GM23338 (cell line): ENCODE data around the gene HLA-F. TPM values are rescaled to one million over a fixed set of nuclear protein-coding genes. Genes with fewer than 3 reads are reported as not detected.

Experiments used
- ATAC-seq: fragments of 200-7000 bp; cut with Tn5 transposase; 3 replicates; pipeline ENCODE4 v1.9.1; 2020
- DNase-seq: peaks from one replicate; pipeline ENCODE4 v3.0.0-alpha.2; 2015; ENCODE audit warnings: low spot score
- H2AFZ ChIP-seq: fragments of 200-600 bp; sonication (generic); 2 replicates; pipeline ENCODE4 v1.8.0; 2016; ENCODE audit warnings: antibody characterized with exemption, mild to moderate bottlenecking, moderate library complexity
- H3F3A ChIP-seq: fragments of 200-600 bp; sonication (generic); replicated peaks from 2 replicates; pipeline ENCODE4 v1.8.0; 2017; ENCODE audit warnings: antibody characterized with exemption, mixed run types, low read depth
- H3K27ac ChIP-seq: fragments of 200-600 bp; sonication (generic); 2 replicates; pipeline ENCODE4 v1.6.1; 2016; ENCODE audit warnings: low read depth
- H3K27me3 ChIP-seq: fragments of 200-600 bp; sonication (generic); 2 replicates; pipeline ENCODE4 v1.8.0; 2016; ENCODE audit warnings: mild to moderate bottlenecking, mixed run types, moderate library complexity; ENCODE audit not compliant: insufficient read depth
- H3K36me3 ChIP-seq: fragments of 200-600 bp; sonication (generic); 2 replicates; pipeline ENCODE4 v1.8.0; 2016; ENCODE audit warnings: mild to moderate bottlenecking; ENCODE audit not compliant: insufficient read depth
- H3K4me1 ChIP-seq: fragments of 200-600 bp; sonication (generic); 2 replicates; pipeline ENCODE4 v1.8.0; 2016; ENCODE audit warnings: mild to moderate bottlenecking, moderate library complexity; ENCODE audit not compliant: insufficient read depth
- H3K4me2 ChIP-seq: fragments of 200-600 bp; sonication (generic); 2 replicates; pipeline ENCODE4 v1.7.1; 2017; ENCODE audit warnings: mixed run types
- H3K4me3 ChIP-seq: fragments of 200-600 bp; sonication (generic); 2 replicates; pipeline ENCODE4 v1.6.1; 2016; ENCODE audit warnings: mixed run types
- H3K79me2 ChIP-seq: fragments of 200-600 bp; sonication (generic); replicated peaks from 2 replicates; pipeline ENCODE4 v1.8.0; 2017; ENCODE audit warnings: mild to moderate bottlenecking; ENCODE audit not compliant: insufficient read depth
- H3K9me2 ChIP-seq: fragments of 200-600 bp; sonication (generic); 2 replicates; pipeline ENCODE4 v1.8.0; 2017; ENCODE audit not compliant: insufficient read depth
- H4K20me1 ChIP-seq: fragments of 200-600 bp; sonication (generic); replicated peaks from 2 replicates; pipeline ENCODE4 v1.8.0; 2017; ENCODE audit warnings: mild to moderate bottlenecking; ENCODE audit not compliant: insufficient read depth
- H3K27ac Mint-ChIP-seq: 2 replicates; pipeline ENCODE4 v1.8.0; 2020; ENCODE audit warnings: inconsistent platforms, mild to moderate bottlenecking, moderate library complexity, mixed read lengths
- H3K27me3 Mint-ChIP-seq: 3 replicates; pipeline ENCODE4 v1.8.0; 2022; ENCODE audit warnings: low read depth, mild to moderate bottlenecking, moderate library complexity, mixed read lengths, inconsistent platforms; ENCODE audit not compliant: insufficient read depth, poor library complexity
- H3K36me3 Mint-ChIP-seq: 3 replicates; pipeline ENCODE4 v1.8.0; 2021; ENCODE audit warnings: low read depth, mild to moderate bottlenecking, inconsistent platforms, moderate library complexity, mixed read lengths
- H3K4me1 Mint-ChIP-seq: 3 replicates; pipeline ENCODE4 v1.8.0; 2020; ENCODE audit warnings: mild to moderate bottlenecking, inconsistent platforms, mixed read lengths
- H3K4me3 Mint-ChIP-seq: 3 replicates; pipeline ENCODE4 v1.8.0; 2021; ENCODE audit warnings: moderate library complexity, mild to moderate bottlenecking, inconsistent platforms, mixed read lengths
- H3K9me3 Mint-ChIP-seq: 3 replicates; pipeline ENCODE4 v1.8.0; 2020; ENCODE audit warnings: moderate library complexity, mild to moderate bottlenecking, inconsistent platforms, mixed read lengths
- CREB1 ChIP-seq: fragments of 250-450 bp; sonication (Bioruptor Pico); IDR thresholded peaks from 2 replicates; pipeline ENCODE4 v1.5.0; 2020; ENCODE audit warnings: low read depth, mild to moderate bottlenecking, moderate library complexity
- EZH2phosphoT487 ChIP-seq: fragments of 200-600 bp; sonication (generic); IDR thresholded peaks from one replicate; pipeline ENCODE4 v1.8.1; 2018; ENCODE audit warnings: antibody characterized with exemption; ENCODE audit not compliant: unreplicated experiment
- JUNB ChIP-seq: IDR thresholded peaks from one replicate; pipeline ENCODE4 v1.6.1; 2016; ENCODE audit warnings: antibody characterized with exemption; ENCODE audit not compliant: unreplicated experiment
- NANOG ChIP-seq: IDR thresholded peaks from 2 replicates; pipeline ENCODE4 v1.6.1; 2016; ENCODE audit warnings: antibody characterized with exemption, borderline replicate concordance
- ZNF114 ChIP-seq: fragments of 250-450 bp; sonication (Bioruptor Pico); IDR thresholded peaks from 2 replicates; pipeline ENCODE4 v1.5.0; 2020; ENCODE audit warnings: mild to moderate bottlenecking, moderate library complexity
- ZNF331 ChIP-seq: fragments of 250-450 bp; sonication (Bioruptor Pico); IDR thresholded peaks from 2 replicates; pipeline ENCODE4 v1.5.0; 2020; ENCODE audit warnings: low read depth, mild to moderate bottlenecking, moderate library complexity
- ZNF462 ChIP-seq: fragments of 250-450 bp; sonication (Bioruptor Pico); IDR thresholded peaks from 2 replicates; pipeline ENCODE4 v1.5.0; 2020; ENCODE audit warnings: mild to moderate bottlenecking, moderate library complexity
- polyA plus RNA-seq: library from polyadenylated mRNA; unstranded; fragments of >200 nt; fragmentation: Nextera tagmentation; extraction: Ambion mirVana; gene quantifications from 2 replicates; pipeline ENCODE4 v1.2.1, GENCODE V29; 2016
- total RNA-seq: library from RNA; depleted of rRNA; stranded (reverse); fragments of >200 nt; shearing (Covaris generic); gene quantifications from 2 replicates; pipeline ENCODE4 v1.2.3, GENCODE V29; 2014
- TF ChIP-seq, protein P1 (sequence below): IDR thresholded peaks from 2 replicates; pipeline ENCODE4 v1.6.1; 2016; ENCODE audit warnings: antibody characterized with exemption
- TF ChIP-seq, protein P2 (sequence below): IDR thresholded peaks from one replicate; pipeline ENCODE4 v1.6.1; 2018; ENCODE audit warnings: antibody characterized with exemption; ENCODE audit not compliant: unreplicated experiment

Gene HLA-F
- total and polyA plus RNA-seq, 2 experiments from 2014 or later, result 4.4 to 10.4 TPM

- ATAC-seq (peak; percentile 19; the same call in 1 of the 3 replicates), DNase-seq (no peak)
- H3K4me2 ChIP-seq, result no peak overlapping the region
- 0 out of 2 replicates have a peak overlapping the region, but pooled peaks have one; percentile 5 for H3K27ac ChIP-seq
- no peak overlapping the region for H3K4me3 ChIP-seq
- H3K9me2 ChIP-seq, result peaks cover 5% of the 10 kb centered on the region; the same call in 1 of the 2 replicates
- peaks cover 6% of the 10 kb centered on the region; the same call in 1 of the 3 replicates for H3K9me3 Mint-ChIP-seq
- H3K4me3 Mint-ChIP-seq, result no peak overlapping the region
- no peaks in the 10 kb centered on the region for H4K20me1 ChIP-seq
- no peaks in the 10 kb centered on the region; the same call in 2 of the 3 replicates for H3K36me3 Mint-ChIP-seq
- peaks cover 28% of the 10 kb centered on the region for H3K4me1 Mint-ChIP-seq
- 0 out of 2 replicates have a peak, but pooled peaks cover 5% of the 10 kb centered on the region for H3F3A ChIP-seq
- H3K4me1 ChIP-seq, result peaks cover 8% of the 10 kb centered on the region; the same call in 1 of the 2 replicates
- H3K27ac Mint-ChIP-seq, result no peak overlapping the region
- TF ChIP-seq NANOG (no peak), ZNF462 (CRISPR knock-in tag) (no peak), CREB1 (CRISPR knock-in tag) (no peak), JUNB (no peak), ZNF331 (CRISPR knock-in tag) (no peak), EZH2phosphoT487 (no peak), ZNF114 (CRISPR knock-in tag) (no peak)
- TF ChIP-seq, protein P1, sequence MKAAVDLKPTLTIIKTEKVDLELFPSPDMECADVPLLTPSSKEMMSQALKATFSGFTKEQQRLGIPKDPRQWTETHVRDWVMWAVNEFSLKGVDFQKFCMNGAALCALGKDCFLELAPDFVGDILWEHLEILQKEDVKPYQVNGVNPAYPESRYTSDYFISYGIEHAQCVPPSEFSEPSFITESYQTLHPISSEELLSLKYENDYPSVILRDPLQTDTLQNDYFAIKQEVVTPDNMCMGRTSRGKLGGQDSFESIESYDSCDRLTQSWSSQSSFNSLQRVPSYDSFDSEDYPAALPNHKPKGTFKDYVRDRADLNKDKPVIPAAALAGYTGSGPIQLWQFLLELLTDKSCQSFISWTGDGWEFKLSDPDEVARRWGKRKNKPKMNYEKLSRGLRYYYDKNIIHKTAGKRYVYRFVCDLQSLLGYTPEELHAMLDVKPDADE, result no peak
- TF ChIP-seq, protein P2, sequence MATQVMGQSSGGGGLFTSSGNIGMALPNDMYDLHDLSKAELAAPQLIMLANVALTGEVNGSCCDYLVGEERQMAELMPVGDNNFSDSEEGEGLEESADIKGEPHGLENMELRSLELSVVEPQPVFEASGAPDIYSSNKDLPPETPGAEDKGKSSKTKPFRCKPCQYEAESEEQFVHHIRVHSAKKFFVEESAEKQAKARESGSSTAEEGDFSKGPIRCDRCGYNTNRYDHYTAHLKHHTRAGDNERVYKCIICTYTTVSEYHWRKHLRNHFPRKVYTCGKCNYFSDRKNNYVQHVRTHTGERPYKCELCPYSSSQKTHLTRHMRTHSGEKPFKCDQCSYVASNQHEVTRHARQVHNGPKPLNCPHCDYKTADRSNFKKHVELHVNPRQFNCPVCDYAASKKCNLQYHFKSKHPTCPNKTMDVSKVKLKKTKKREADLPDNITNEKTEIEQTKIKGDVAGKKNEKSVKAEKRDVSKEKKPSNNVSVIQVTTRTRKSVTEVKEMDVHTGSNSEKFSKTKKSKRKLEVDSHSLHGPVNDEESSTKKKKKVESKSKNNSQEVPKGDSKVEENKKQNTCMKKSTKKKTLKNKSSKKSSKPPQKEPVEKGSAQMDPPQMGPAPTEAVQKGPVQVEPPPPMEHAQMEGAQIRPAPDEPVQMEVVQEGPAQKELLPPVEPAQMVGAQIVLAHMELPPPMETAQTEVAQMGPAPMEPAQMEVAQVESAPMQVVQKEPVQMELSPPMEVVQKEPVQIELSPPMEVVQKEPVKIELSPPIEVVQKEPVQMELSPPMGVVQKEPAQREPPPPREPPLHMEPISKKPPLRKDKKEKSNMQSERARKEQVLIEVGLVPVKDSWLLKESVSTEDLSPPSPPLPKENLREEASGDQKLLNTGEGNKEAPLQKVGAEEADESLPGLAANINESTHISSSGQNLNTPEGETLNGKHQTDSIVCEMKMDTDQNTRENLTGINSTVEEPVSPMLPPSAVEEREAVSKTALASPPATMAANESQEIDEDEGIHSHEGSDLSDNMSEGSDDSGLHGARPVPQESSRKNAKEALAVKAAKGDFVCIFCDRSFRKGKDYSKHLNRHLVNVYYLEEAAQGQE, result no peak
- H2AFZ ChIP-seq, result no peak overlapping the region
- H3K36me3 ChIP-seq, result no peaks in the 10 kb centered on the region; the same call in 1 of the 2 replicates
- H3K27me3 Mint-ChIP-seq, result peaks cover 7% of the 10 kb centered on the region
- H3K27me3 ChIP-seq, result no peaks in the 10 kb centered on the region
- no peaks in the 10 kb centered on the region for H3K79me2 ChIP-seq
Measured at GRCh38 chr6:29678114-29678513, 45.1 kb upstream of the HLA-F start.
